AG04449 (cell line): ENCODE data around the gene FZD7.

ENCODE experiments used
- CTCF ChIA-PET: fragments of 350-600 bp; formaldehyde crosslinking; extraction: SDS; loops from one replicate; lab custom pipeline; 2021; ENCODE audit warnings: antibody characterized with exemption; lab: Yijun Ruan, JAX
- POLR2A ChIA-PET: fragments of 400-600, 350-600 bp; formaldehyde crosslinking; extraction: SDS; loops from one replicate; lab custom pipeline; 2020; ENCODE audit warnings: antibody characterized with exemption, inconsistent platforms; lab: Yijun Ruan, JAX
- DNase-seq: peaks from one replicate; pipeline ENCODE4 v3.0.0-alpha.2; 2010; ENCODE audit warnings: low read depth, low spot score
- H3K4me3 ChIP-seq: 2 replicates; pipeline ENCODE4 v1.5.1; 2011; ENCODE audit warnings: low read depth, mild to moderate bottlenecking, control low read depth, low read length
- CTCF ChIP-seq: IDR thresholded peaks from one replicate; pipeline ENCODE4 v1.5.1; 2011; ENCODE audit warnings: mild to moderate bottlenecking, moderate library complexity, low read length, control low read depth, inconsistent platforms; ENCODE audit not compliant: insufficient read depth; ENCODE audit errors: missing control alignments

FZD7 gene

GRCh38 chr2:201987426-201987825, 46.2 kb upstream of the FZD7 start:
- no peak for DNase-seq
- no peak overlapping the region for H3K4me3 ChIP-seq
- TF ChIP-seq CTCF = no peak
- ChIA-PET CTCF (interaction anchor here (2.7 kb wide), 1 partner anchor 128 kb away, joined by 9 read pairs; no protein-coding TSS in a partner anchor), POLR2A (interaction anchor here (0.6 kb wide), 1 partner anchor 22 kb away, joined by 3 read pairs; no protein-coding TSS in a partner anchor)

GRCh38 chr2:201990069-201990468, 43.6 kb upstream of the FZD7 start:
- no peak for TF ChIP-seq CTCF
- no peak overlapping the region for H3K4me3 ChIP-seq
- POLR2A ChIA-PET = no interaction called here
- CTCF ChIA-PET = no interaction called here
- no peak for DNase-seq

- no peak for TF ChIP-seq CTCF
- no peak overlapping the region for H3K4me3 ChIP-seq
- DNase-seq = no peak
- ChIA-PET POLR2A (no interaction called here), CTCF (no interaction called here)
Measured at GRCh38 chr2:201992960-201993359, 40.7 kb upstream of the FZD7 start.

- no peak for DNase-seq
- CTCF ChIA-PET = no interaction called here
- no peak overlapping the region for H3K4me3 ChIP-seq
- no peak for TF ChIP-seq CTCF
- POLR2A ChIA-PET = no interaction called here
Measured at GRCh38 chr2:201994973-201995638, 38.5 kb upstream of the FZD7 start.

- POLR2A ChIA-PET = no interaction called here
Measured at GRCh38 chr2:201996006-201996405, 37.6 kb upstream of the FZD7 start.

More at GRCh38 chr2:201996006-201996405, 37.6 kb upstream of the FZD7 start:
- no peak overlapping the region for H3K4me3 ChIP-seq
- DNase-seq = no peak
- no peak for TF ChIP-seq CTCF
- CTCF ChIA-PET = interaction anchor here (1.2 kb wide), 1 partner anchor 19 kb away, joined by 3 read pairs; no protein-coding TSS in a partner anchor
